OCI-M2 (cell line): Measurements from ENCODE around the gene LCN10.
"Not testable (repeated sequence)": the region's sequence is repeated elsewhere in the genome, so short reads cannot be mapped to it uniquely, and the experiment has no call there.

Experiments used
- DNase-seq: peaks from one replicate; lab custom pipeline; 2025; ENCODE audit not compliant: unreplicated experiment; lab: John Stamatoyannopoulos, UW

Gene LCN10

GRCh38 chr9:136721339-136722092 lies 21.2 kb downstream of the LCN10 start:
- DNase-seq = no peak

GRCh38 chr9:136720898-136721338 lies 21.8 kb downstream of the LCN10 start:
- DNase-seq = no peak

DNA sequence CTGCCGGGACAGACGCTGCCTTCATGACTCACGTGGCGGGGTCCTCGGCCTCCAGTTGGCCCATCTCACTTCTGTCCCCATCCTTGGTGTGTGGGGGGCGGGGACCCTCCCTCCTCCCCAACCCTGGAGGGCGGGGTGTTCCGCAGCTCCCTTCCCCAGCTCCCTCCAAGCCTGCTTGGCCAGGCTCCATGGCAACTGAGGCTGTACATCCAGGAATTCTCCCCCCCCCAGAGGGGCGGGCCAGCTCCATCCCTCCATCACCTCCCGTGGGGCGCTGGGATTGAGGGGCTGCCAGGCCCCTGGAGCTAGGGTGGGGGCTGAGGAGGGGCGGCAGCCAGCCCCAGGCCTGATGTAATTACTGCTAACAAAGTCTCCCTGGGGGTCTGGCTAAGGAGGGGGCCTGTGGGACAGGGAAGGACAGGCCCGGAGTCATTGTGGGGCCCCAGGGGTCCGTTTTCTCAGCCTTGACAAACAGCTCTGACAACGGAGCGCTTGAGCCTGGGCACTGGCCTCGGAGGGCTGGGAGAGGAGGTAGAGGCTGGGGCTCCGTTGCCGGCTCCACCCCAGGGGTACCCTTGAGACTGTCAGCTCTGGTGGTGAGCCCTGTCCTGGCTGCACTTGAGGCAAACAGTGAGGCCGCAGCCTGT lies 22.4 kb downstream of the LCN10 start:
- DNase-seq = no peak

- no peak for DNase-seq
Observed at GRCh38 chr9:136719195-136719880, 23.4 kb downstream of the LCN10 start.

GRCh38 chr9:136718345-136719194 lies 24.2 kb downstream of the LCN10 start:
- no peak for DNase-seq

- no peak for DNase-seq
Observed at GRCh38 chr9:136717399-136717798, 25.3 kb downstream of the LCN10 start.

DNA sequence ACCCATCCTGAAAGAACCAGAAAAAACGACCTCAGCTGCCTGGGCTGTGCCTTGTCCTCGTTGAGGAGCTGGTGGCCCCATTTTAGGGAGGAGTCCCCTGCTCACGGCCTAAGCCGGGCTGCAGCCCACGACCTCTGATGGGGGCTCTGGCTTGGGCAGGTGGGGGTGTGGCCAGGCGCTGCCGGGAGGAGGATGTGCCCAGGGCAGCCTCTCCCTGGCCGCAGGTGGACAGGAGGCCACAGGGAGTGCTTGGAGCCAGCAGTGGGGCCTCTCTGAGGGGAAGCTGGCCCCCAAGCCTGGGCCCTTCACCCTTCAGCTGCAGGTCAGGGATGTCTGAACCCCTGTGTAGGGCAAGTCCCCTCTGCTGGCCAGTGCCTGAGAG lies 27.9 kb downstream of the LCN10 start:
- DNase-seq = no peak

GRCh38 chr9:136714096-136714892 lies 28.4 kb downstream of the LCN10 start:
- no peak for DNase-seq

GRCh38 chr9:136713550-136713949 lies 29.2 kb downstream of the LCN10 start:
- DNase-seq = no peak

- no peak for DNase-seq
Observed at GRCh38 chr9:136712690-136713544, 29.8 kb downstream of the LCN10 start.

GRCh38 chr9:136711751-136712689 lies 30.7 kb downstream of the LCN10 start, which contains the start of gene DIPK1B:
TSS of gene DIPK1B (plus strand) at chr9:136712572. CDS start at chr9:136712666, 94 bp downstream.
- DNase-seq = no peak

DNA sequence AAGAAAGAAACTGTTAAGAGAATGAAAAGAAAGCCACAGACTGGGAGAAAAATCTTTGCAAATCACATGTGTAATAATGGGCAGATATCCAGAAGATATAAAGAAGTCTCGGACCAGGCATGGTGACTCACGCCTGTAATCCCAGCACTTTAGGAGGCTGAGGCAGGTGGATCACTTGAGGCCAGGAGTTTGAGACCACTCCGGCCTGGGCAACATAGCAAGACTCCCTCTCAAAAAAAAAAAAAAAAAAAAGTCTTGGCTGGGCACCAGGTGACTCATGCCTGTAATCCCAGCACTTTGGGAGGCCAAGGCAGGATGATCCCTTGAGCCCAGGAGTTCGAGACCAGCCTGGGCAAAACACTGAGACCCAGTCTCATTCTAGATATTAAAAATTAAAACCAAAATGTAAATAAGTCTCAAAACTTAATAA lies 31.5 kb downstream of the LCN10 start:
- DNase-seq = not testable (repeated sequence)

DNA sequence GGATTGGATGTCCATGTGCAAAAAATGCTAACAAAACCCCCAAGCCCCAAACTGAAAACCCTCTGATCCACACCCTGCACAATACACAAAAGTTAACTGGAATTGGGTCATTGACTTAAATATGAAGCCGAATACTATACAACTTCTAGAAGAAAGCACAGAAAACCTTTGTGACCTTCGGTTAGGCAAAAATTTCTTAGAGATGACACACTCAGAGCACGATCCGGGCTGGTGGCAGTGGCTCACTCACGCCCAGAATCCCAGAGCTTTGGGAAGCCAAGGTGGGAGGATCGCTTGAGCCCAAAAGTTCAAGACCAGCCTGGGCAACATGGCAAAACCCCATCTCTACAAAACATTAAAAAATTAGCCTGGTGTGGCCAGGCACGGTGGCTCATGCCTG lies 32.2 kb downstream of the LCN10 start:
- DNase-seq = no peak

DNA sequence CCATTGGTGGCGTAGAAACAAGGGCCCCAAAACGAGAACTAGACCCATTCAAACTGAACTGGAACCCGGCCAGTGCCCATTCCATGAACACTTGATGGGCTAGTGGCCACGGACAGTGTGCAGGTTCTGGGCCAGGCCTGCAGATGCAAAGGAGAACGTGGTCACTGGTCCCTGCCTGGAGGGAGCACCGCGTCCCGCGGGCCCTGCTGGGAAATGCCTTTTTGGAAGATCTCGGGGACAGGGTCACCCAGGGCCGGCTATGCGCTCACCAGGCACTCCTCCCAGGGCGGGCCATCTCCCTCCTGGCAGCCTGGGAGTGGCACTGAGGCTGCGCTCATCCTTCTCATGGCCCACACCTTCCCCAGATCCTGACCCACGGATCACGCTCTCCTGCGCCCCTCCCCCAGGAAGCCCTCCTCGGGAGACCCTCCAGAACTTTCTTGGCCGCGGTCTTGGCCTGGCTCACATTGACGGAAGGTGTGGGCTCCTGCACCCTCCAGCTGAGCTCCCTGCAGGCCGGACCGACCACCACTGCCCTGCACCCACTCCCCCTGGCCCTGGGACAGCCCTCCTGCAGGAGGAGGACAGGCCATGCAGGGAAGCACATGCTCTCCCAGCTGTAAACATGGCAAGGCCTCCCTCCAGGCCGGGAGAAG lies 33.2 kb downstream of the LCN10 start:
- DNase-seq = no peak

DNA sequence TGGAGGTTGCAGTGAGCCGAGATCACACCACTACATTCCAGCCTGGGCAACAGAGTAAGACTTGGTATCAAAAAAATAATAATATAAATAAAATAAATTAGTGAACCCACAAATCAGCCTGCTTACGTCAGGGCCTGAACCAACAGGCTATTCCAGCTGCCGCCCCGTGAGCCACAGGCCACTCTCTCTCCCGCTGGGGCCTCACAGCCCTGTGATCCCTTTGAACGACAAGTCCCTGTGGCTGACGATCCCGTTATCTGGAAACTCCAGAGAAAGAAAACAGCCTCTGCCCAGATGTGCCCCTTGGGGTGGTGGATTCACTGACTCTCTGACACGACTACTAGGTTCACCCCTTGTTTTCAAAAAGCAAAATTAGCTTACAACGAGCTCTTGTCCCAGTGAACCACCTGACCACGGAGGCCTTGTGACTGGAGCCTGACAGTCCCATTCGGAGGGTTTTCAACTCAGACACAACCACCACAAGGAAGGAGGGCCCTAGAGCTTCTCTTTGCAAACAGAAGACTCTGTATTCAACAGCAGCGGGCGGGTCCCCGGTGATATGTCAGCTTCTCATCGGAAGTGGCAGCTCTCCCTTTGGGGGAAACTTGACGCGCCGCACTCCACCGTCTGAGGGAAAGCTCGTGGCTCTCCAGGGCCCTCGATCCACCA lies 34.8 kb downstream of the LCN10 start:
- no peak for DNase-seq

- no peak for DNase-seq
Observed at GRCh38 chr9:136707011-136707410, 35.7 kb downstream of the LCN10 start.

DNA sequence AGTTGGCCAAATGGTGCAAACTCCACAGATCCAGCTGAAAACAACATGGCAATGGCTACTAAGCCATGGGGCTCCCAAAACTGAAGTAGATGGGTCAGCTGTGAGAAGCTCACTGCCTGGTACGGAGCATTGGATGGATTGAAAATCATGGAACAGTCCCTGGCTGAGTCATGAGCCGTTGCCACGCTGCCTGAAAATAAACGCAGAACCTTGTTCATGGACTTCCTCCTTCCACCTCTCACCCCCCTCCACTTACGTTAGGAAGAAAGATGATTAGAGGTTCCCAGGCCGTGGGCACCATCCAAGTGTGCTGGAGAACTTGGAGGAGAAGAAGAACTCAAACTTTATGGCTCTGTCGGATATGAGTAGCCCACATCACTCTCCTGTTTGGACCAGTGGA lies 37.2 kb downstream of the LCN10 start:
- no peak for DNase-seq
